Progenitor cell of endocrine pancreas (in vitro differentiated cells): ENCODE results near the gene OR1E1. TPM values are rescaled to one million over a fixed set of nuclear protein-coding genes. Genes with fewer than 3 reads are reported as not detected.
"Not testable (repeated sequence)": the region's sequence is repeated elsewhere in the genome, so short reads cannot be mapped to it uniquely, and the experiment has no call there.

ENCODE experiments used
- DNase-seq: peaks from one replicate; pipeline ENCODE4 v3.0.0; 2021; ENCODE audit warnings: low spot score; ENCODE audit not compliant: unreplicated experiment
- H3K27ac Mint-ChIP-seq: 2 replicates; pipeline ENCODE4 v1.8.0; 2021; ENCODE audit warnings: mild to moderate bottlenecking, moderate library complexity, mixed read lengths
- H3K27me3 Mint-ChIP-seq: 2 replicates; pipeline ENCODE4 v1.8.0; 2021; ENCODE audit warnings: mixed read lengths
- H3K36me3 Mint-ChIP-seq: 2 replicates; pipeline ENCODE4 v1.8.0; 2022; ENCODE audit warnings: mixed read lengths; ENCODE audit not compliant: insufficient read depth
- H3K4me1 Mint-ChIP-seq: 2 replicates; pipeline ENCODE4 v1.8.0; 2021; ENCODE audit warnings: low read depth, mixed read lengths
- H3K4me3 Mint-ChIP-seq: 2 replicates; pipeline ENCODE4 v1.8.0; 2021; ENCODE audit warnings: low read depth, mild to moderate bottlenecking, moderate library complexity, mixed read lengths
- H3K9me3 Mint-ChIP-seq: 2 replicates; pipeline ENCODE4 v1.8.0; 2021; ENCODE audit warnings: low read depth, mixed read lengths
- total RNA-seq: library from RNA; stranded (reverse); gene quantifications from 2 replicates; pipeline ENCODE4 v1.2.1, GENCODE V29; 2021
- TF ChIP-seq, protein P1 (sequence below): fragments of 200-600 bp; sonication (generic); IDR thresholded peaks from one replicate; pipeline ENCODE4 v1.5.0; 2021; ENCODE audit warnings: antibody characterized with exemption, mild to moderate bottlenecking; ENCODE audit not compliant: unreplicated experiment

The OR1E1 gene
- total RNA-seq, 1 donor from 2014 or later: not detected

GRCh38 chr17:3378321-3378720 is 19.9 kb downstream of the OR1E1 start:
- H3K4me3 Mint-ChIP-seq: no peak overlapping the region
- no peak for DNase-seq
- H3K27ac Mint-ChIP-seq: no peak overlapping the region
- peaks cover 64% of the 10 kb centered on the region for H3K9me3 Mint-ChIP-seq
- H3K4me1 Mint-ChIP-seq: no peaks in the 10 kb centered on the region
- no peaks in the 10 kb centered on the region for H3K27me3 Mint-ChIP-seq
- TF ChIP-seq, protein P1, sequence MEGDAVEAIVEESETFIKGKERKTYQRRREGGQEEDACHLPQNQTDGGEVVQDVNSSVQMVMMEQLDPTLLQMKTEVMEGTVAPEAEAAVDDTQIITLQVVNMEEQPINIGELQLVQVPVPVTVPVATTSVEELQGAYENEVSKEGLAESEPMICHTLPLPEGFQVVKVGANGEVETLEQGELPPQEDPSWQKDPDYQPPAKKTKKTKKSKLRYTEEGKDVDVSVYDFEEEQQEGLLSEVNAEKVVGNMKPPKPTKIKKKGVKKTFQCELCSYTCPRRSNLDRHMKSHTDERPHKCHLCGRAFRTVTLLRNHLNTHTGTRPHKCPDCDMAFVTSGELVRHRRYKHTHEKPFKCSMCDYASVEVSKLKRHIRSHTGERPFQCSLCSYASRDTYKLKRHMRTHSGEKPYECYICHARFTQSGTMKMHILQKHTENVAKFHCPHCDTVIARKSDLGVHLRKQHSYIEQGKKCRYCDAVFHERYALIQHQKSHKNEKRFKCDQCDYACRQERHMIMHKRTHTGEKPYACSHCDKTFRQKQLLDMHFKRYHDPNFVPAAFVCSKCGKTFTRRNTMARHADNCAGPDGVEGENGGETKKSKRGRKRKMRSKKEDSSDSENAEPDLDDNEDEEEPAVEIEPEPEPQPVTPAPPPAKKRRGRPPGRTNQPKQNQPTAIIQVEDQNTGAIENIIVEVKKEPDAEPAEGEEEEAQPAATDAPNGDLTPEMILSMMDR: no peak
- H3K36me3 Mint-ChIP-seq: peaks cover 1% of the 10 kb centered on the region

DNA sequence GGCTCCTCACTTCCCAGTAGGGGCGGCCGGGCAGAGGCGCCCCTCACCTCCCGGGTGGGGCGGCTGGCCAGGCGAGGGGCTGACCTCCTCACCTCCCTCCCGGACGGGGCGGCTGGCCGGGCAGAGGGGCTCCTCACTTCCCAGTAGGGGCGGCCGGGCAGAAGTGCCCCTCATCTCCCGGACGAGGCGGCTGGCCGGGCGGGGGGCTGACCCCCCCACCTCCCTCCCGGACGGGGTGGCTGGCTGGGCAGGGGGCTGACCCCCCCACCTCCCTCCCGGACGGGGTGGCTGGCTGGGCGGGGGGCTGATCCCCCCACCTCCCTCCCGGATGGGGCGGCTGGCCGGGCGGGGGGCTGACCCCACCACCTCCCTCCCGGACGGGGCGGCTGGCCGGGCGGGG is 27.0 kb downstream of the OR1E1 start:
- DNase-seq, H3K27me3 Mint-ChIP-seq, H3K36me3 Mint-ChIP-seq, H3K27ac Mint-ChIP-seq, H3K4me1 Mint-ChIP-seq, H3K4me3 Mint-ChIP-seq: not testable (repeated sequence)
- peaks cover 47% of the 10 kb centered on the region for H3K9me3 Mint-ChIP-seq

Other genes starting within 250 kb of the OR1E1 start
- not detected in 2 replicates for gene OR1A2, start 200.9 kb downstream of the OR1E1 start, total RNA-seq
- not detected in 2 replicates for gene OR1A1, start 190.7 kb downstream of the OR1E1 start, total RNA-seq
- gene OR3A1, start 100.0 kb downstream of the OR1E1 start, total RNA-seq: not detected in 2 replicates
- gene OR3A2, start 12.1 kb downstream of the OR1E1 start, total RNA-seq: not detected in 2 replicates
- gene OR3A3, start 13.0 kb upstream of the OR1E1 start, total RNA-seq: not detected in 2 replicates
- not detected in 2 replicates for gene OR1E2, start 35.4 kb upstream of the OR1E1 start, total RNA-seq
- gene SPATA22, start 73.4 kb upstream of the OR1E1 start, total RNA-seq: not detected in 2 replicates
- gene ASPA, start 77.6 kb upstream of the OR1E1 start, total RNA-seq: not detected in 2 replicates
- gene TRPV3, start 159.4 kb upstream of the OR1E1 start, total RNA-seq: 1.6 and 2.7 TPM in 2 replicates
- 11.9 and 12.5 TPM in 2 replicates for gene TRPV1, start 211.0 kb upstream of the OR1E1 start, total RNA-seq
- gene SHPK, start 237.8 kb upstream of the OR1E1 start, total RNA-seq: 19.2 and 22.0 TPM in 2 replicates
- 16.4 and 16.5 TPM in 2 replicates for gene CTNS, start 238.3 kb upstream of the OR1E1 start, total RNA-seq